Sigmoid colon (tissue), 4 donors: ENCODE results near the gene CNOT4.

Experiments
- CTCF ChIP-seq, 4 experiments: fragments of 450-650 bp in 3 of 4; fragments of 200-600 bp in 1 of 4; IDR thresholded peaks; one replicate each; pipeline ENCODE4 v1.5.1; 2016 to 2019; ENCODE audit warnings: antibody characterized with exemption in 4 of 4, mild to moderate bottlenecking in 3 of 4, moderate library complexity in 2 of 4
- POLR2AphosphoS5 ChIP-seq, 4 donors: sonication (generic); formaldehyde crosslinking; IDR thresholded peaks; one replicate each; pipeline ENCODE4 v1.6.1; 2017; ENCODE audit warnings: antibody characterized with exemption in 4 of 4

GRCh38 chr7:135527025-135527424 lies 17.1 kb upstream of the CNOT4 start:
- no peak for TF ChIP-seq CTCF (IDR thresholded peaks at IDR 0.05)
- no peak for TF ChIP-seq POLR2AphosphoS5 (IDR thresholded peaks at IDR 0.05)
